GM11168 (cell line): Measurements from ENCODE around the gene XRCC6.
"Not testable (repeated sequence)": the region's sequence is repeated elsewhere in the genome, so short reads cannot be mapped to it uniquely, and the experiment has no call there.

Experiments
- in situ Hi-C: fragments of 300-500 bp; cut with MboI; formaldehyde crosslinking; loops from one replicate; pipeline ENCODE4 v1.12.0; 2022; ENCODE audit warnings: low sequenced_read_pairs; ENCODE audit not compliant: unreplicated experiment

XRCC6 gene

DNA sequence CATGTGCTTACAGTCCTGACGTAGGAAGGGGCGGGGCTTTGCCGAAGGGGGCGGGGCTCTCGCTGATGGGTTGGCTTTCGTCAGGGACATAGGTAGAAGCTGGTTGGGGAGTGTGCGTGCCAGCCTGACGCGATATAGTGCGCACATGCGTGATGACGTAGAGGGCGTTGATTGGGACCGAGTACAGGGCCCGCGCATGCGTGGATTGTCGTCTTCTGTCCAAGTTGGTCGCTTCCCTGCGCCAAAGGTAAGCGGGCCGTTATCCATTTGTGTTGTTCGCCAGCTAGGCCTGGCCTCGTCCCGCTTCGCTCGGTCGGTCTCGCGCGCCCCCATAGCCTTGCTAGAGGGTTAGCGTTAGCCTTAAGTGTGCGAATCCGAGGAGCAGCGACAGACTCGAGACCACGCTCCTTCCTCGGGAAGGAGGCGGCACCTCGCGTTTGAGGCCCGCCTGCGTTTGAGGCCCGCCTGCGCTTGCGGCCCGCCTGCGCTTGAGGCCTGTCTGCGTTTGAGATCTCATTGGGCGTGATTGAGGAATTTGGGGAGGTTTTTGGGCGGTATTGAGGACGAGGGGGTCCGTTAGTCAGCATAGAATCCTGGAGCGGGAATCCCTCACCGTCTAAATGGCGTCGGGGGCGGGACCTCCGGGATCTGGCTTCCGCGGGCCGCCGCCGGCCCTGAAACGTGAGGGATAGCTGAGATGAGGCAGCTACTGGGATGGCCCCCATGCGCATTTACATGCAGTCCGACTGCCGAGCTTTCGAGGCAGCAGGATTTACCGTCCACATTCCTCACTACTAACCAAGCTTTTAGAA is at the start of gene XRCC6:
XRCC6 (plus strand) TSS at position 197 of the 812 bp plus-strand sequence. CDS start 710 bp downstream, outside the sequence.
- in situ Hi-C loops, result no loop called here

DNA sequence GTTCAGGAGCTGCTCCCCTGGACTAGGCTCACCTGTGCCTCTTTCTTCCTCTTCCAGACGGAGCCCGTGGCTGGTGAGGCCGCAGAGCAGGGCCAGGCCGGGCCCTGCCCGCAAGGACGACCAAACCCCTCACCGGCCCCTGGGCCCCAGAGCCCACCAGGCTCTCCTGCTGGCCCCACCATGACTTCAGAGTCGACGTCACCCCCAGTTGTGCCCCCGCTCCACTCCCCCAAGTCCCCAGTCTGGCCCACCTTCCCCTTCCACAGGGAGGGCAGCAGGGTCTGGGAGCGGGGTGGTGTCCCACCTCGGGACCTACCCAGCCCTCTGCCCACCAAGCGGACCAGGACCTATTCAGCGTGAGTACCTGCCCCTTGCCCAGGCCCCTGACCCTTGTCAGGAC is 49.3 kb upstream of the XRCC6 start:
- in situ Hi-C loops, result no loop called here

- in situ Hi-C loops, result not testable (repeated sequence)
Measured at GRCh38 chr22:41572305-41572704, 48.8 kb upstream of the XRCC6 start.

GRCh38 chr22:41573677-41574076 is 47.4 kb upstream of the XRCC6 start:
- in situ Hi-C loops, result no loop called here

DNA sequence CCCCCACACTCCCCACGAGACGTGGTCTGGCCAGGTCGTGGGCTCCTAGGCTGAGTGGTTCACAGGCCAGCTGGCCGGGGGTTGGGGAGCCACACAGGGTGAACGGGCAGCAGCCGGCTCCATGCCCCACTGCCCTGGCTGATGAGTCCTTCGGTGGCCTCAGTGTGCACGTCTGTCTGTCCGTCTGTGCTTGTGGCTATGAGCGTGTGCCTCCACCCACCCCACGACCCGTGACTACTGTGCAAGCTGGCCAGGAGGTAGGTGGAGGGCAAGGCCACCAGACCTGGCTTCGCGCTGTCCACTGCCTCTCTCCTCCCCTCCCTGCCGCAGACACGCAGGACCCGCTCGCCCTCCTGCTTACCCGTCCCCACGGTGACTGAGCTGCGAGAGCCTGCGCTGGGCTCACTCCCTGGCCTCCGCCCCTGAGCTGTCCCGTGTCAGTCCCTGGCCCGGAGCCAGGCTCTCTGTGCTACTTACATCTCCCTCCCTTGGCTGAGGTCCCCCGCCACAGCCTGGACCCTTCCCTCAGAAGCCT is 46.2 kb upstream of the XRCC6 start:
- in situ Hi-C loops, result no loop called here

DNA sequence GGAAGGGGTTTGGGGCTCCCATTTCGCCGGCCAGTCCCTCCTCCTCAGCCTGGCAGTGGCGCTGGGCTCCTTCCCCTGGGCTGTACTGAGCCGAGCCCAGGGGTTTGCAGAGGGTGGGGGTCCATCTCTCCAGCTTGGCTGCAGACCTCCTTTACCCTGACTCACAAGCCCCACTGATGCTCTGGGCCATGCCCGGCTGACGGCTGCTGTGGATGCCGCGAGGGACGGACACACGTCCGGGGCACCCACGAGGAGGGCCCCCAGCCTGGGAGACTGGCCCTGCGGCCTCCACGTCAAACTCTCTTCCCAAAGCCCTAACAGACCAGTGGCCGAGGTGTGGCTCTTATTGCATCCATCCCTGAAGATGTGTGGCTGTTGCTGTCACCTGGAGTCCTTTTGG is 45.6 kb upstream of the XRCC6 start:
- in situ Hi-C loops, result no loop called here

GRCh38 chr22:41576877-41577276 is 44.2 kb upstream of the XRCC6 start:
- in situ Hi-C loops, result no loop called here

DNA sequence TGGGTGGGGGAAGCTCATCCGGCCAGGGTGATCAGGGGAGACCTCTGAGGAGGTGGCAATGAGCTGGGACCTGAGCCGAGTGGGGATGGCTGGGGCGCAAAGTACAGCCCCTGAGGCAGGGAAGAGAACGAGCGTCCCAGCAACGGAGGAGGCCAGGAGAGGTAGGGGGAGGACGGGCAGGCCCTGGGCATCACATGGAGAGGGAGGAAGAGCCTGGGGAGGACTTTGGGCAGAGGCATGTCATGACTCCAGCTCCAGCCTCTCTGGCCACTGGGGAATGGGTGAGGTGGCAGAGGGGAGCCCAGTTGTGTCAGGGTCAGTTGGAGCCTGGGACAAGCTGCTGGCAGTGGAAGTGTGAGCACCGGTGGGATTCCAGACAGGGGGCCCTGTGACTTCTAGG is 43.0 kb upstream of the XRCC6 start:
- in situ Hi-C loops, result no loop called here

GRCh38 chr22:41578818-41579217 is 42.3 kb upstream of the XRCC6 start:
- in situ Hi-C loops, result no loop called here

DNA sequence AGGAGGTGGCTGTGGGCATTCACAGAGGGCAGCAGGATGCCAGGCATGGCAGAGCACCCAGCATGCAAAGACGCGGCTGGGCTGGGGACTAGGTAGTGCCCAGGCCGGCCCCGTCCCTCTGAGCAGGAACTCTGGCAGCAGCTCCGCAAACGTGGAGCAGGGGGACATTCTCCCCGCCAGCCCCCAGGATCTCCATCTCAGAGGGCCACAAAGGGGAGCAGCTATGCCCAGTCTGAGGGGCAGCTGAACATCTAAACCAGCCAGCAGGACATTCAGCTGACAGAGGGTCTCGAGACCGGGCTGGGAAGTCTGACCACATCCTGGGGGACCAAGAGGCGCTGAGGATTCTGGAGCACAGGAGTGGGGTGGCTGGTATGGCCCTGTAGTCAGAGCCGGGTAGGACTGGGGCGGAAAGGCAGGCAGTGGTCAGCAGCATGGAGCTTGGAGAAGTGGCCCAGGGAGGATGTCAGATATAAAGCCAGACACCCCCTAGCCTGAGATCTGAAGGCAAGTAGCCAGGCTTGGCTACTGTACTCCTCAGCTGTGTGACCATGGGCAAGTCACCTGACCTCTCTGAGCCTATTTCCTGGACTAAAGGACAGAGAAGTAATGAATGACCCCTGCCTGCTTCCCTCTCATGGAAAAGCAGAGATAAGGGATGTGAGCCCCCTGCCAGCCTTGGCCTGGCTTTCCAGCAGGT is 41.6 kb upstream of the XRCC6 start:
- in situ Hi-C loops, result no loop called here

DNA sequence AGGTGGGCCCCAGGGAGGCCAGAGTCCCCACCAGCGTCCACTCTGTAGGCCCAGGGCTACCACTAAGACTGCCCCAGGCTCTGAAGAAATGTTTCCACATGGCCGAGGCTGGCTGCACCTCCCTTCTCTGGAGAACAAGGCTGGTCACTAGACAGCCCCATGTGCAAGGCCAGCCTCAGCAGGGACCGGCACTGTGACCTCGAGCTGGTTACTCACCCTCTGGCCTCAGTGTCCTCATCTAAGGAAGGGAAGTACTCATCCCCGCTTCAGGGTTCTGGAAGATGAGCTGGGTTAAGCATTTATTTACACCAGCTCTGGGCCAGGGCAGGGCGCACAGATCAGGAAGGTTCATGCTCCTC is 41.1 kb upstream of the XRCC6 start:
- in situ Hi-C loops, result no loop called here

DNA sequence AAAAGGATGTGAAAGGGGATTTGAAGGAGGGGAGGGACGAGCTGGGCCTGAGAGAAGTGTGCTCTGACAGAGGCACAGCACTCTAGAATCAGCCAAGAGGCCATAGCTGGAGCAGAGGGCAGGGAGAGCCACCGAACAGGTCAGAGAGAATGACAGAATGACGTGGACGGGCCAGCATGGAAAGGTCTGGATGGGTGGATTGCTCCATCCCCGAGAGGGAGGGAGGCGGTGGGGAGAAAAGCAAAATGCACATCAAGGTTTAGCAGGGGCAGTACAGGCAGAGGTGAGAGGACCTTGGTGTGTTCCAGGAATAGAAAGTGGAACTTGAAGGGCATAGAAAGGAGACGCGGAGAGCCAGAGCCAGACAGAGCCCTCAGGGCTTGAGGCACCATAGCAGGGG is 38.4 kb upstream of the XRCC6 start:
- in situ Hi-C loops, result no loop called here

DNA sequence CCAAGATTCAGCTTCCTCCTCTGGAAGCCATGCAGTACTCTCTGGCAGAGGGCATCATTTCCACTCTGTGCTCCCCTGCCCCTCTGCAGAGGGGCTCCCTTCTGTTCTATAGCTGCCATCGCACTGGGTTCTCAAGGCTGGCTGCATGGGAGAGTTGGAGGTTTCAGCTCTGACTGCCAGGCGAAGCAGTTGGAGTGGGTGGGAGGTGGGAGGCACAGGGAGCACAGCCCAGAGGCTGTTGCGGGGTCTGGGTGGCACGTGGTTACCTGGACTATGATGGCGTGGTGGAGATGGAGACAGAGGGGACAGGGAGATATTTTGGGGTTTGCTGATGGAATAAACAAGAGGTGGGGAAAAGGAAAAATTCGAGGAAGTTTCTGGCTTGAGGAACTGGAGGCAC is 36.2 kb upstream of the XRCC6 start:
- in situ Hi-C loops, result no loop called here

- in situ Hi-C loops, result no loop called here
Measured at GRCh38 chr22:41585898-41586297, 35.2 kb upstream of the XRCC6 start.

GRCh38 chr22:41587347-41587723 is 33.8 kb upstream of the XRCC6 start:
- in situ Hi-C loops, result no loop called here

- in situ Hi-C loops, result no loop called here
Measured at GRCh38 chr22:41589391-41590241, 31.5 kb upstream of the XRCC6 start, which contains the start of gene PMM1. PMM1 (minus strand) TSS chr22:41589840; CDS start chr22:41589805, 35 bp downstream.

GRCh38 chr22:41593336-41593960 is 27.6 kb upstream of the XRCC6 start:
- in situ Hi-C loops, result not testable (repeated sequence)

DNA sequence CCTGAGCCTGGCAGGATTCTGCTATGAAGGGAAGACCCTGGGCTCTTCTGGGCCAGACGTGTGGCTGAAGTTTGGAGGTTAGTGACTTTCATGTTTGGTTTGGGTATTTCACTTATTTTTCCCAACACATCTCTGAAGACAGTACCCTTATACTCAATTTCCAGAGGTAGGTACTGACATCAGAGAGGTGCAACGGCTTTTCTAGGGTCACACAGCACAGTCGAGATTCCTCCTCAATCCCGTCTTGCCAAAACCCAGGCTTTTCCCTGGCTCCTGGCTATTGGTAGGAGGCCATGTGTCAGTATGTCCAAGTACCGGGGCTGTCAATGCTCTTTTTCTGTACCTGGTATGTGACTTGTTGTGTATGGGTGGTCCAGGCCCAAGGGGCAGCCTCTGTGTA is 25.4 kb upstream of the XRCC6 start:
- in situ Hi-C loops, result no loop called here

GRCh38 chr22:41596776-41597634 is 24.1 kb upstream of the XRCC6 start:
- in situ Hi-C loops, result no loop called here
